Measurements from ENCODE around the gene FAM174C. TPM values are rescaled to one million over a fixed set of nuclear protein-coding genes. Genes with fewer than 3 reads are reported as not detected.

The FAM174C gene
- total RNA-seq, 1 experiment from 2014 or later: 59.4 TPM

- TF ChIP-seq E2F1 (CRISPR knock-in tag; IDR thresholded peaks at IDR 0.05) (no peak), ZNF263 (CRISPR knock-in tag; IDR thresholded peaks at IDR 0.05; ENCODE audit: low read depth) (no peak)
Observed at GRCh38 chr19:1261538-1261797, 13.9 kb upstream of the FAM174C start (continued).

- no peak for ATAC-seq
- H3K9me3 Mint-ChIP-seq: no peaks in the 10 kb centered on the region
Observed at GRCh38 chr19:1261798-1262622, 13.3 kb upstream of the FAM174C start.

GRCh38 chr19:1262623-1263123, 12.7 kb upstream of the FAM174C start:
- DNase-seq (ENCODE audit: low spot score) (no peak), ATAC-seq (no peak)

More at GRCh38 chr19:1261798-1262622, 13.3 kb upstream of the FAM174C start:
- H3K27me3 Mint-ChIP-seq (ENCODE audit: low read depth): peaks cover under 1% of the 10 kb centered on the region
- TF ChIP-seq ZSCAN18 (CRISPR knock-in tag; IDR thresholded peaks at IDR 0.05) (no peak), JUN (CRISPR knock-in tag; IDR thresholded peaks at IDR 0.05) (no peak), ZMAT4 (CRISPR knock-in tag; IDR thresholded peaks at IDR 0.05) (no peak), SMAD3 (CRISPR knock-in tag; IDR thresholded peaks at IDR 0.05; ENCODE audit: borderline replicate concordance) (no peak), SMAD4 (CRISPR knock-in tag; IDR thresholded peaks at IDR 0.05) (no peak), CBFB (CRISPR knock-in tag; IDR thresholded peaks at IDR 0.05; ENCODE audit: low read depth) (no peak), TP53 (CRISPR knock-in tag; IDR thresholded peaks at IDR 0.05) (no peak), NR1H2 (CRISPR knock-in tag; IDR thresholded peaks at IDR 0.05) (no peak), ESRRA (CRISPR knock-in tag; IDR thresholded peaks at IDR 0.05; ENCODE audit: borderline replicate concordance) (no peak), IRF2 (CRISPR knock-in tag; IDR thresholded peaks at IDR 0.05; ENCODE audit: borderline replicate concordance, low read depth) (no peak)
- POLR2A ChIA-PET: interaction anchor here (1.5 to 3.6 kb wide), 2 partner anchors 7 to 18 kb away, joined by 4 to 31 read pairs; partner anchors contain the start of gene CIRBP
- H3K4me1 Mint-ChIP-seq: peaks cover 58% of the 10 kb centered on the region
- DNase-seq (ENCODE audit: low spot score): no peak
- CTCF ChIA-PET: interaction anchor here (0.8 to 15.6 kb wide), 6 partner anchors 9 to 92 kb away, joined by 3 to 648 read pairs (median 4); partner anchors contain the start of gene ATP5F1D
- peaks cover 9% of the 10 kb centered on the region for H3K36me3 Mint-ChIP-seq
- peak overlapping the region; percentile 86 for H3K27ac Mint-ChIP-seq
- peak overlapping the region; percentile 89 for H3K4me3 Mint-ChIP-seq

More at GRCh38 chr19:1262623-1263123, 12.7 kb upstream of the FAM174C start:
- CTCF ChIA-PET: interaction anchor here (15.6 kb wide), 1 partner anchor 20 kb away, joined by 648 read pairs; the partner anchor contains the start of gene ATP5F1D
- POLR2A ChIA-PET: interaction anchor here (1.5 kb wide), 1 partner anchor 19 kb away, joined by 4 read pairs; no protein-coding TSS in a partner anchor
- no peak overlapping the region for H3K27ac Mint-ChIP-seq
- H3K4me1 Mint-ChIP-seq: peaks cover 58% of the 10 kb centered on the region
- H3K4me3 Mint-ChIP-seq: peak overlapping the region; percentile 51
- no peak for TF ChIP-seq FOXJ3 (CRISPR knock-in tag; IDR thresholded peaks at IDR 0.05; ENCODE audit: borderline replicate concordance)
- no peak for TF ChIP-seq IRF2 (CRISPR knock-in tag; IDR thresholded peaks at IDR 0.05; ENCODE audit: borderline replicate concordance, low read depth)
- no peak for TF ChIP-seq ZBTB43 (CRISPR knock-in tag; IDR thresholded peaks at IDR 0.05)
- no peak for TF ChIP-seq IRF1 (CRISPR knock-in tag; IDR thresholded peaks at IDR 0.05)
- no peak for TF ChIP-seq SMAD4 (CRISPR knock-in tag; IDR thresholded peaks at IDR 0.05)
- no peak for TF ChIP-seq FOXP1 (CRISPR knock-in tag; IDR thresholded peaks at IDR 0.05; ENCODE audit: borderline replicate concordance)
- no peak for TF ChIP-seq AFF4 (CRISPR knock-in tag; IDR thresholded peaks at IDR 0.05; ENCODE audit: borderline replicate concordance)
- TF ChIP-seq FOXP4 (CRISPR knock-in tag; IDR thresholded peaks at IDR 0.05): 0 out of 2 replicates have a peak, but pooled peaks have one; percentile 23
- TF ChIP-seq ZNF423 (CRISPR knock-in tag; IDR thresholded peaks at IDR 0.05): 0 out of 2 replicates have a peak, but pooled peaks have one; percentile 27
- no peaks in the 10 kb centered on the region for H3K9me3 Mint-ChIP-seq
- H3K36me3 Mint-ChIP-seq: peaks cover 5% of the 10 kb centered on the region
- peaks cover 5% of the 10 kb centered on the region for H3K27me3 Mint-ChIP-seq (ENCODE audit: low read depth)

All from WTC11 (cell line).